Limb (tissue), 2 donors: ENCODE measurements around the gene TMEM238.
A peak's percentile ranks its signal among the peaks of the same experiment; 100 is the strongest.

ENCODE experiments used
- DNase-seq, 2 donors: peaks; one replicate each; pipeline ENCODE4 v3.0.0-alpha.2; 2016; ENCODE audit errors: extremely low spot score in 2 of 2

The TMEM238 gene

DNA sequence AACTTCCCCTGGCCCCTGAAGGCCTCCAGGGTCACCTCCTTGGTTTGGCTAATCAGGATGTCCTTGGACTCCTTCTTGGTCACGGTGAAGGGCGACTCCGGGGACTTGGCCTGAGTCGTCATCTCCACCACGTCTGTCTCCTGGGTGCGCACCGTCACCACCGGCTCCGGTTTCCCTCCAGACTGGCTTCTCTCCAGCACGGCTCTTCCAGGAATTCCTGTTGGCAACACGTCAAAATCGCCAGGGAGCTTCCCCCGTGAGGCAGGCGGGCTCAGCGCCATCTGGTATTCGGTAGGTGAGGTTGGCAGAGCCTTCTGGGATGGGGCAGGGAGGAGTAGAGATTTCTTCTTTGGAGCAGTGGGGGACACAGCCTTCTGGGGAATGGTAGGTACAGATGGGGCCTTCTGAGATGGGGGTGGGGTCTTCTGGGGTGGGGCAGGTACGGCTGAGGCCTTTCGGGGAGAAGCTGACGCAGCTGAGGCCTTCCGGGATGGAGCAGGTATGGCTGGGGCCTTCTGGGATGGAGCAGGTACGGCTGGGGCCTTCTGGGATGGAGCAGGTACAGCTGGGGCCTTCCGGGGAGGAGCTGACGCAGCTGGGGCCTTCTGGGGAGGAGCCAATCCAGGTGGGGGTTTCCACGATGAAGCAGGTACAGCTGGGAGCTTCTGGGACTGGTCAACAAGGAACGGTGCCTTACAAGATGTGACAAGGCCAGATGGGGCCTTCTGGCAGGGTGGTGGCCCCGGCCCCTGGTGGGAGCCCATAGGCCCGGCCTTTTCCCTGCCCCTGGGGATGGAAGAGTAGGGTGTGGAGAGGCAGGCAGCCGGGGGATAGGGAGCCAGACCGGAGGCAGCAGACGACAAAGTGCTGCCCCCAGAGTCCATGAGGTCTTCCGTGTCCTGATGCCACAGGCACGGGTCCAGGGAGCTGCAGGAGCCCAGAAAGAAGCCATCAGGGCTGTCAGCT is 24.9 kb downstream of the TMEM238 start:
- no peak for DNase-seq

GRCh38 chr19:55358493-55358892 is 25.6 kb downstream of the TMEM238 start:
- DNase-seq, result no peak

DNA sequence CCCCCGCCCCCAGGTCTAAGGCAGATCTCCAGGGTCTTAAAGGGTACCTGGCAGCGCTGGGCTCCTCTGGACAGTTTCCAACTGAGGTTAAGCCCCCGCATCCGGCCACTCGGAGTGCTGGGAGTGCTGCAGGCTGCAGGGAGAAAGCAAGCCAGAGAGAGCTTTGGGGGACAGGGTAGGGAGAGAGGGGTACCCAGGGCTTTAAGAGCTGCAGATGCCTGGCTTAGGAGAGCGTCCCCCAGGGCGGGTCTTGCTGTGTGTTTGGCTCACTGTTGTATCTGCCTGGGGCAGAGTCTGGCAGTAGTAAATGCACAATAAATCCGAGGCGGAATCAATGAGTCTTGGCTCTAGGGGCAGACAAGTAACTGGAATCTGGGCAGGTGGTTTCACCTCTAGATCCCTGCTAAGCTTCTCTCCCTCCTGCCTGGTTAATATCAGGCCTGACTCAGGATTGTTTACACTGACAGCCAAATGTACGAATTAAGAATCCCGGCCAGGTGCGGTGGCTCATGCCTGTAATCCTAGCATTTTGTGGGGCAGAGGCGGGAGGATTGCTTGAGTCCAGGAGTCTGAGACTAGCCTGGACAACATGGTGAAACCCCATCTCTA is 28.8 kb downstream of the TMEM238 start:
- no peak for DNase-seq

DNA sequence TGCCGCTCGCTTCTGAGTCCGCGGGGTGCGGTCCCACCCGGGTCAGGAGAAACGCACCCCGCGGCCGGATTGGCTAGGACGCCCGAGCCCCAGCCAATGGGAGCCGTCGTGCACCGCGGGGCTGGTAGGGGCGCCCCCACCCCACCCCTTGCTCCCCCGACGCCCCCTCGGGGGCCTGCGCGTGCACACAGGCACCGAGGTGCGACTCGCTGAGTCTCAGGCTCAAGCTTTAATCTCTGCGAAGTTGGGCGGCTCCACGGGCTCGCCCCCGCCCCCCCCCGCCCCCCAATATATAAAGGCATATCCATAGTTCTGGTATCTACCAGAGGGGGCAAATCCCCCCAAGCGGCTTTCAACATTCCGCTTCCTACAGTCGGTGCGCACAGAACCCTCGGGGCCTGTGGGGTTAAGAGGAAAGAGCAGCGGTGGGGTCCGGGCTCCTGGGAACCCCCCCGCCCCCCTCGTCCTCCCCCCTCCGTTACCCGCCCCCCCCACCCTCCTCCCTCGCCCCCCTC is 29.3 kb downstream of the TMEM238 start, which contains the start of gene COX6B2:
COX6B2 (minus strand) TSS at position 22 of the 515 bp plus-strand sequence. CDS start 198 bp downstream, outside the sequence.
- peak in 1 of 2 donors; percentile 40 for DNase-seq

DNA sequence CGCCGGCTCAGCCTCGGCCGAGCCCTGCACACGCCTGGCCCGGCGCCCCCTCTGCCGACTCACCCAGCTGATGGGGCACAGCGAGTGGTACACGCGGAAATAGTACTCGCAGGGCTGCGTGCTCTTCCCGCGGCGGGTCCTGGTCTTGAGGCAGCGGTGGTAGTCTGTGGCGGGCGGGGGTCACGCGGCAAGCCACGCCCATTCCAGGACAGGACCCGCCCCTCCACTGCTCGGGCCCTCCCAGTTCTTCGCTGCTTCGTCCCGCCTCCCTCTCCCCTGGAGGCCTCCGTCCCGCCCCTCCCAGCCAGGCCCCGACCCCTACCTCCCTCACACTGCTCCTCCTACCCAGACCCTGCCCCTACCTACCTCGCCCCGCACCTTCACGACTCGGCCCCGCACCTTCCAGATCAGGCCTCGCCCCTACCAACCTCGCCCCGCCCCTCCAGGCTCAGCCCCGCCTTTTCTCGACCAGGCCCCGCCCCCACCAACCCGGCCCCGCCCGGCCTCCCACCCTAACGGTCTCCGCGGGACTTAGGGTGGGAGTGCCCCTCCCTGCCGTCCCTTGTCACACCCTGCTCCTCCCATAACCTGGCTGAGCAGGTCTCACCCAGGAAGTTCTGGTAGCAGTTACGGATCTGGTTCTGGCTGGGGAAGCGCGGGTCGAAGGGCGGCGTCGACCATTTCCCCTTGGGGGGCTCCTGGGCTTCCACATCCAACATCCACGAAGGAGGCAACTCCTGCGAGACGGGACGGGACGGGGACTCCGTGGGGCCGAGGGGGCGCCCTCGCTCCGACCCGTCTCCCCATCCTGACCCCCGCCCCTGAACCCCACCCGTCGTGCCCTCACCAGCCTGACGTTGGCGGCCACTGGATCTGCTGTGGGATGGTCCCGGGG is 30.0 kb downstream of the TMEM238 start:
- peak; percentile 42 to 84 for DNase-seq

GRCh38 chr19:55353356-55353802 is 30.7 kb downstream of the TMEM238 start:
- DNase-seq, result no peak

- no peak for DNase-seq
Observed at GRCh38 chr19:55352549-55353145, 31.4 kb downstream of the TMEM238 start.

DNA sequence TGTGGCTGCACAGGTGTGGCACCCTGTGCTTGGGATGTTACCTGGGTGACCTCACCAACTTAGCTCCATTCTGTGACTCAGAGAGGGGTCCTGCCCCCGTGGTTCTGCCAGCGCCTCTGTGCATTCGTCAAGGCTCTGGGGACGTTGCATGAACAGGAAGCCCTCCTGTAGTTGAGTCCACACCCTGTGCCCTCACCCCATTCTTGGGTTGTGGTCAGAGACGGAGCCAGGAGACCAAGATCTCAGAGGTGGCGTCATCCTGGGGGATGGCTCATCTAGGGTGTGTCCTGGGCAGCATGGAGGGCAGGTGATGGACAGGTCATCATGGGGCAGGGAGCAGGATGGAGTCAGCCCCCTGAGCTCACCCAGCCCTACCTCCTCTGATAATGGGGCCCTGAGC is 32.1 kb downstream of the TMEM238 start:
- no peak for DNase-seq

GRCh38 chr19:55350620-55351315 is 33.3 kb downstream of the TMEM238 start:
- no peak for DNase-seq

GRCh38 chr19:55348317-55349034 is 35.6 kb downstream of the TMEM238 start:
- DNase-seq, result no peak

GRCh38 chr19:55347442-55348009 is 36.6 kb downstream of the TMEM238 start:
- no peak for DNase-seq

GRCh38 chr19:55346725-55347441 is 37.2 kb downstream of the TMEM238 start:
- DNase-seq, result no peak

- peak in 1 of 2 donors; percentile 55 for DNase-seq
Observed at GRCh38 chr19:55345818-55346724, 38.0 kb downstream of the TMEM238 start.

DNA sequence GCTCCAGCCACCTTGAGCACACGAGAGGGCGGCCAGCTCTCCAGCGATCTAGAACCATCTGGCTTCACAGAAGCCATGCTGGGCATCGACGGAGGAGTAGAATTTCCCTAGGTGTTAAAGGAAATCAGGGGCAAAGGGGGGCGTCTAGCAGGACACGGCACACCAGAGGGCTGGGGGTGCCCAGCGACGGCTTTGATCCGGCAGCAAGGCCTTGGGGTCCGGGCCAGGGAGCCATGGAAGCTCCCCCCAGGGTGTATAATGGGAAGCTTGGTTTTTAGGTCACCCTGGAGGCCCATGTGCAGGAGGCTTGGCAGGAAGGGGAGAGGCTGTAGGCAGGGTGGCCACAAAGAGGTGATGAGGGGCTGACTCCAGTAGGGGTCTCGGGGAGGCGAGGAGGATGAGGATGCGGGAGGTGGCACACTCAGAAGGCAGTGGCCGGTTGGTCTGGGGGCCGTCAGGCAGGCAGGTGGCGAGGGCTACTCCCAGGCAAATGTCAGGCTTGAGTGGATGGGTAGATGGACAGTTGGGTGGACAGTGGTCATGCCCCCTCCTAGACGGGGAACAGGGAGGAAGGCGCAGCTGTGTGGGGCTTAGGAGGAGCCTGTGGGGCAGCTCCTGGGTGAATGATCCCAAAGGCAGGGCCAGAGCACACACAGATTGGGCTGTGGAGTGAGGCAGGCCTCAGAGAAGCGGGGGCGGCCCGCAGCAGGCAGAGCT is 38.8 kb downstream of the TMEM238 start:
- no peak for DNase-seq

- DNase-seq, result peak in 1 of 2 donors; percentile 50
Observed at GRCh38 chr19:55344444-55344843, 39.6 kb downstream of the TMEM238 start.

DNA sequence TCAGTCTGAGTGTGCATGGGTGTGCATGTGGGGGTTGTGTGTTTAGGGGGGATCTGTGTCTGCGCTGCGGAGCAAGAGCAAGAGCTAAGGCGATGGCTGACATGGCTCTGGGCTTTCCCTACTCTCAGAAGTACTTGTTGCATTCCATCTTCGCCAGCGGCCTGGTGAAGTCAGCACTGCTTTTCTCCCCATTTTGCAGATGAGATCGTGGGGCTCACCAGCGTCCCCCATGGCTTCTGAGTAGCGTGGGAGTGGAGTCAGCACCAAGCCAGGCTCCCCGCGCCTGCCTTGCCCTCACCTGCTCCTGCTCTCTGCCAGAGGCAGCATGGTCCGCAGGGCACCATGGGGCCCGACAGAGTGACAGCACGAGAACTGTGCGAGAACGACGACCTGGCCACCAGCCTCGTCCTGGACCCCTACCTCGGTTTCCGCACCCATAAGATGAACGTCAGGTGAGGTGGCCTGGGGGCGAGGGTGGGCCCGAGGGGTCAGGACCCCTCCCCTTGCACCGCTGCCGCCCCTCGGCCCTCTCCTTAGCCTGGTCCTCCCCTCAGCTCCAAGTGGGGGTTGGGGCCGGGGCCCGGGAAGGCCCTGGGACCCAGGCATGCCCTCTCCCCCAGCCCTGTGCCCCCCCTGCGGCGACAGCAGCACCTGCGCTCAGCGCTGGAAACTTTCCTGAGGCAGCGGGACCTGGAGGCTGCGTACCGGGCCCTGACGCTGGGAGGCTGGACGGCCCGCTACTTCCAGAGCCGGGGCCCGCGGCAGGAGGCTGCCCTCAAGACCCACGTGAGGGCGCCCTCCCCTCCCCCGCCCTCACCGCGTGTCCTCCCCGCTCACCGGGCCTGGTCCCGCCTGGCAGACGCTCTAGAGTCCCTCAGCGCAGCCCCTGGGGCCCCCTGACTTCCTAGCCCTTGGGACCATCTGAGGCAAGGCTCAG is 42.2 kb downstream of the TMEM238 start:
- DNase-seq, result no peak
